ENCODE results near the gene NSD2.
"Not testable (repeated sequence)": the region's sequence is repeated elsewhere in the genome, so short reads cannot be mapped to it uniquely, and the experiment has no call there.

The NSD2 gene

DNA sequence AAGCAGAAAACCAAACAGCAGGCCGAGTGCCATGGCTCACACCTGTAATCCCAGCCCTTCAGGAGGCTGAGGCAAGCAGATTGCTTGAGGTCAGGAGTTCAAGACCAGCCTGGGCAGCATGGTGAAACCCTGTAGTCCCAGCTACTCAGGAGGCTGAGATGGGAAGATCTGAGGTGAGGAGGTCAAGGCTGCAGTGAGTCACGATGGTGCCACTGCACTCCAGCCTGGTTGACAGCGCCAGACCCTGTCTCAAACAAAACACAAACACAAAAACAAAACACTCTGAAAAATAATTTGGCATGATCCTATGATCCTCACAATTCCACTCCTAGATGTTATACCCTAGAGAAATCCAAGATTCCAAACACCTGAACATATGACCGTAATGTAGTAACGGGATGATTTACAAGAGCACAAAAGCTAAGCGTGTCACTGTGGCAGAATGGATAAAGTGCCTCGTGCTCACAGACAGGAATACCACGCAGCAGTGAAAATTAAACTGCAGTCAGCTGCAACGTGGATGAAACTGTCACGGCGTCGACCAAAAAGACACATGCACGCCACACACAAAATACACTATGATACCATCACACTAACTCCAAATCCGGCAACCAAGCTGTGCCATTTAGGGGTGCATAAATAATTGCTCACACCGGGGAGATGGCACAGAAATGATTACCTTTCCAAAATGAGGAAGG lies 135.9 kb downstream of the NSD2 start:
- DNase-seq (ENCODE audit: low read depth): no peak

DNA sequence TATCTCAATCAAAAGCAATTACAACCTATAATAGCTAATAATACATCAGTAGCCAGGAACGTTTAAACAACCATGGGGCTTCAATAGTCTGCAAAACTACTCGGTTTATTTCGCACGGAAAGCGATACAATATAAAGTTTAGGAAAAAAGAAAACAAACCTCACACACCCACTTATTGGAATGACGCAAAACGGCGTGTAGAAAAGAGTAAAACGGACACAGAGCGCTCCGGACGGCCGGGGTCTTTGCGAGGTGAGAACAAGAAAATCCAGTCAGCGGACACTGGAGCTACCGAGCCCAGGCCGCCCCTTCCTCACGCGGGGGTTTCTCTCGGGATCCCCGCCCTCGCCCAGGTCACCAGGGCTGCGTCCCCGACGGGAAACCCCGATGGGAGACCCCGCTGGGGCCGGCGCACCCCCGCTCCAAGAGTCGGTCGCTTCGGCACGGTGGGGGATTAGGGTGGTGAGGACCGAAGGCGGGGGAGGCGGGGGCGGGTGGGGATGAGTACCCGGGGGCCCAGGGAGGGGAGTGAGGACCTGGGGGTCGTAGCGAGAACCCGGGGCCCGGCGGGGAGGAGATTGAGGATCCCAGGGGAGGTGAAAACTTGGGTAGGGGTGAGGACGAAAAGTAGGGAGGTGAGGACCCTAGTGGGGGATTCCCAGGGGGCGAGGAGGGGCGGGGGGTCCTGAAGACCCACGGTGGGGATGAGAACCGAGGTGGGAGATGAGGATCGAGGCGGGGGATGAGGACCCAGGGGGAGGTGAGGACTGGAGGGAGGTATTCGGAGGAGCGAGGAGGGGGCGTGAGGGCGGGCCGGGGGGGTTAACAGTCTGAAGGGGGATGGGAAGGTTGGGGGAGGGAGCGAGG lies 136.8 kb downstream of the NSD2 start:
- no peak for DNase-seq (ENCODE audit: low read depth)

DNA sequence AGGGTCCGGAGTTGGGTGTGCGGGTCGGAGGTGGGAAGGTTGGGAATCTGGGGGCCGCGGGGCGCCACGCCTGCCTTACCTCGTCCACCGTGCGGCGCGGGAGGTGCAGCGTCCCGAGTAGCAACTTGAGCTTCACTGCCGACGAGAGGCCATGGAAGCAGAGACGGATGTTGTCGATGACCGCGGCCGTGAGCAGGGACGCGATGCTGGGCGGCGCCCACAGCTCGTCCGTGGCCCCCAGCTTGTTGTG lies 137.4 kb downstream of the NSD2 start:
- DNase-seq (ENCODE audit: low read depth): no peak

DNA sequence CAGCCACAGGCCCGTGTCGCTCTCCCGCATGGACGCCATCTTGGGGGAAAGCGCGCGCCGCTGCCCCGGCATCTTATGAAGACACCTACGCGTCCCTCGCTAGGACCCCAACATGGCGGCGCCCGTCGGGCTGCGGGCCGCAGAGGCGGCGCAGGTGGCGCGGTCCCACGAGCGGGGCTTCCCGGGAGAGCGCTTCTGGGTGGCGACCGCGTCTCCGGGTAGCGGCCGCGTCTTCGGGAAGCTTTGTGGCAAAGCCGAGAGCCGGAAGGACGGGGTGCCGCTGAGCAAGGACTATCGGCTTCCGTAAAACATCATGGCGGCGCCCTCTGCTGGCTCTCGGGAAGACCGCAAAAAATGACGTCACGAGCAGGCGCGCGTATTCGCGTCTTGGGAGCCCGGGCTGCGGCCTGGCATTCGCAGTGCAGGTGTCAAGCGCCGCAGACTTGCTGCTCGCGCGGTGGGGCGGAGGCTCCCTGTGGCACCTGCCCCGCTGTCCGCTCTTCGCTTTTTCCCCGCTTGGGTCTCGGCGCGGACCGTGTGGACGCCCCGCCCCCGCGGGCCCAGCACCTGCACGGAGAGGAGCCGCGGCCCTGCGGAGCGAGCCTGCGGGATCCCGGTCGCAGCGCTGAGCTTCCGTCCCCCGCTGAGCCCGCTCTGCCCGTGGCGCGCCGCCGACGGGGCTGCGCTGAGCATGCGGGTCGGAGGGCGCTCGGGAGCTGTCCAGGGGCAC lies 137.9 kb downstream of the NSD2 start, which contains the start of gene NELFA:
Gene NELFA (minus strand): TSS at position 54 of the 730 bp plus-strand sequence. CDS start 15 bp downstream, at position 39.
- DNase-seq (ENCODE audit: low read depth): peak; percentile 95

DNA sequence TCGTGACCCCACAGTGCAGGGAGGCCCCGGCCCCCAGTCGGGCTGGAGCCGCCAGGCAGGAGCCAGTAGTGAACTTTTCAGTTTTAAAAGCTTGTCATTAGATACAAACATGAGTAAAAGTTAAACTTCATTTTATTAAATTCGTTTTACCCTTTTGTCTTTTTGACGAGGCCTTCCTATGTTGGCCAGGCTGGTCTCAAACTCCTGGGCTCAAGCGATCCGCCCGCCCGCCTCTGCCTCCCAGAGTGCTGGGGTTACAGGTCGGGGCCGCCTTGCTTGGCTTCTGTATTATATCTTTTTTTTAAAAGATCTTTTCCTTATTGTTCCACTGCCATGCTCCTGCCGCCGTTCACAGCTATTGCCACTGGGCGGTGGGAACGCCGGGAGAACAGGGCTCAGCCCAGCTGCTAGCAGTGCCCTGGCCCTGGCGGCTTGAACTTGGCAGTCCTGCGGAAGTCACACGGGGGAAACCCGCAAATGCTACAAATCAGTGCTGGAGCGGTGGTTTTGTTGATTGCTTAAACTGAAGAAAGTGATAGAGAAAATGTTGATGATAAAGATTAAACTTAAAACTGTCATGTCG lies 138.5 kb downstream of the NSD2 start:
- peak; percentile 24 for DNase-seq (ENCODE audit: low read depth)

DNA sequence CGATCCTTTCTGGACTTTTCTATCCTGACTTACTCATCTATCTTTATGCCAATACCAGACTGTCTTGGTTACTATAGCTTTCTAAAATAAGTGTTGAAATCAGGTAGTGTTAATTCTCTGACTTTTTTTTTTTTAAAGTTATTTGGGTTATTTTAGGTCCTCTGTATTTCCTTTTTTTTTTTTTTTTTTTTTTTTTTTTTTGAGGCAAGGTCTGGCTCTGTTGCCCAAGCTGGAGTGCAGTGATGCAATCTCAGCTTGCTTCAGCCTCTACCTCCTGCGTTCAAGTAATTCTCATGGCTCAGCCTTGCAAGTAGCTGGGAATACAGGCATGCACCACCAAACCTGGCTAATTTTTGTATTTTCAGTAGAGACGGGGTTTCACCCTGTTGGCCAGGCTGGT lies 140.4 kb downstream of the NSD2 start:
- DNase-seq (ENCODE audit: low read depth): no peak

DNA sequence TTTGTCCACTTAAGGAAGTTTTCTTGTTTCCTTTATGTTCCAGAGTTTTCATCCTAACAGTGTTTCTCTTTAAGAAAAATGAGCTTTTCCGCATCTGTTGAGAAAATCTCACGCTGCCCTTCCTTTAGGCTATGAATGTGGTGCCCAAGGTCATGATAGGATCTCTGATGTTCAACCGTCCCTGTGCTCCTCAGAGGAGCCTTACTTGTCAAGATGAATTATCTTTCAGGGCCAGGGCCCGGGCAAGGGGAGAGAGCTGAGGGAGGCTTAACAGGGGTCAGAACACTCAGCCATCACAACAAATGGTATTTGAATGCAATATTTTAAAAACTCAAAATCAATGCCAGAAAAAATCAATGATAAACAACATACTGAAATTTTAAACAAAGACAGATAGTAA lies 143.8 kb downstream of the NSD2 start:
- DNase-seq (ENCODE audit: low read depth): no peak

DNA sequence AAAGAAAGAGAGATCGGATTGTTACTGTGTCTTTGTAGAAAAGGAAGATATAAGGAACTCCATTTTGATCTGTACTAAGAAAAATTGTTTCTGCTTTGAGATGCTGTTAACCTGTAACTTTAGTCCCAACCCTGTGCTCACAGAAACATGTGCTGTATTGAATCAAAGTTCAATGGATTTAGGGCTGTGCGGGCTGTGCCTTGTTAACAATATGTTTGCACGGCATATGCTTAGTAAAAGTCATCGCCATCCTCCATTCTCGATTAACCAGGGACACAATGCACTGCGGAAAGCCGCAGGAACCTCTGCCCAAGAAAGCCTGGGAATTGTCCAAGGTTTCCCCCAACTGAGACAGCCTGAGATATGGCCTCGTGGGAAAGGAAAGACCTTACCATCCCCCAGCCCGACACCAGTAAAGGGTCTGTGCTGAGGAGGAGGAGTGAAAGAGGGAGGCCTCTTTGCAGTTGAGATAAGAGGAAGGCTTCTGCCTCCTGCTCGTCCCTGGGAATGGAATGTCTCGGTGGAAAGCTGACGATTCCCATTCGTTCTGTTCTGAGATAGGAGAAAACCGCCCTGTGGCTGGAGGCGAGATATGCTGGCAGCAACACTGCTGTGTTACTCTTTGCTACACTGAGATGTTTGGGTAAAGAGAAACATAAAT lies 150.3 kb downstream of the NSD2 start:
- not testable (repeated sequence) for DNase-seq (ENCODE audit: low read depth)

DNA sequence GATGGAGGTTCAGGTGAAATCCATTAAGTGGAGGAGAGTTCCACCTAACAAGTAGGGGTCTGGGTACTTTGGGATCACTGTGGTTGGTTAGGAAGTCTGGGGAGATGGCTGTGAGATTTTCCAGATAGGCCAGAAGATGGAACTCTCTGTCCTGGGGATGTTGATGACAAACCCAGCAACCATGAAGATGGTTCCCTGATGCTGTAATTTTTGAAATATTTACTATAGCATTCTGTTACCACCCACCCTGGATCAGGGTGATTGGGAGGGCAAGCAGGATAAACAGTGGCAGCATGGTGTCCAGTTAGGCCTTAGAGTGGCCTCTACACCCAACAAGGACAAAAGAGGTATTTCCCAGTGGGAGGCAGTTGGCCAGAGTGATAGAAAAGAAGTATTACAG lies 153.5 kb downstream of the NSD2 start:
- DNase-seq (ENCODE audit: low read depth): no peak

DNA sequence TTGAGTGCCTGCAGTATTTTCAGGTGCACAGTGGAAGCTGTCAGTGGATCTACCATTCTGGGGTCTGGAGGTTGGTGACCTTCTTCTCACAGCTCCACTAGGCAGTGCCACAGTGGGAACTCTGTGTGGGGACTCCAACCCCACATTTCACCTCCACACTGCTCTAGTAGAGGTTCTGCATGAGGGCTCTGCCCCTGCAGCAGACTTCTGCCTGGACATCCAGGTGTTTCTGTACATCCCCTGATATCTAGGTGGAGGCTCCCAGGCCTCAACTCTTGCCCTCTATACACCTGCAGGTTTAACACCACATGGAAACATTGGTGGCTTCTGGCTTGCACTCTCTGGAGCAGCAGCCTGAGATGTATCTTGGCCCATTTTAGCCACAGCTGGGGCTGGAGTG lies 154.6 kb downstream of the NSD2 start:
- DNase-seq (ENCODE audit: low read depth): no peak

DNA sequence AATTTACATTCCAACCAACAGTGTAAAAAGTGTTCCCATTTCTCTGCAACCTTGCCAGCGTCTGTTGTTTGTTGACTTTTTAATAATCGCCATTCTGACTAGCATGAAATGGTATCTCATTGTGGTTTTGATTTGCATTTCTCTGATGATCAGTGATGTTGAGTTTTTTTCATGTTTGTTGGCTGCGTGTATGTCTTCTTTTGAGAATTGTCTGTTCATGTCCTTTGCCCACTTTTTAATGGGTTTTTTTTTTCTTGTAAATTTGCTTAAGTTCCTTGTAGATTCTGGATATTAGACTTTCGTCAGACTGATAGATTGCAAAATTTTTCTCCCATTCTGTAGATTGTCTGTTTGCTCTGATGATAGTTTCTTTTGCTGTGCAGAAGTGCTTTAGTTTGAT lies 155.9 kb downstream of the NSD2 start:
- not testable (repeated sequence) for DNase-seq (ENCODE audit: low read depth)

DNA sequence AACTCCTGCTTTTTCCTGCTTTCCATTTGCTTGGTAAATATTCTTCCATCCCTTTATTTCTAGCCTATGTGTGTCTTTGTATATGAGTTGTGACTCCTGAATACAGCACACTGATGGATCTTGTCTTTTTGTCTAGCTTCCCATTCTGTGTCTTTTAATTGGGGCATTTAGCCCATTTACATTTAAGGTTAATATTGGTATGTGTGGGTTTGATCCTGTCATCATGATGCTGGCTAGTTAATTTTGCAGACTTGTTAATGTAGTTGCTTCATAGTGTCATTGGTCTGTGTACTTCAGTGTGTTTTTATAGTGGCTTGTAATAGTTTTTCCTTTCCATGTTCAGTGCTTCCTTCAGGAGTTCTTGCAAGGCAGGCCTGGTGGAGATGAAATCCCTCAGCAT lies 160.0 kb downstream of the NSD2 start:
- not testable (repeated sequence) for DNase-seq (ENCODE audit: low read depth)

All from activated T-cell treated with anti-CD3 and anti-CD28 coated beads for 1 hour (primary cell).